ENCODE data around the gene ZNRF4.

The ZNRF4 gene

DNA sequence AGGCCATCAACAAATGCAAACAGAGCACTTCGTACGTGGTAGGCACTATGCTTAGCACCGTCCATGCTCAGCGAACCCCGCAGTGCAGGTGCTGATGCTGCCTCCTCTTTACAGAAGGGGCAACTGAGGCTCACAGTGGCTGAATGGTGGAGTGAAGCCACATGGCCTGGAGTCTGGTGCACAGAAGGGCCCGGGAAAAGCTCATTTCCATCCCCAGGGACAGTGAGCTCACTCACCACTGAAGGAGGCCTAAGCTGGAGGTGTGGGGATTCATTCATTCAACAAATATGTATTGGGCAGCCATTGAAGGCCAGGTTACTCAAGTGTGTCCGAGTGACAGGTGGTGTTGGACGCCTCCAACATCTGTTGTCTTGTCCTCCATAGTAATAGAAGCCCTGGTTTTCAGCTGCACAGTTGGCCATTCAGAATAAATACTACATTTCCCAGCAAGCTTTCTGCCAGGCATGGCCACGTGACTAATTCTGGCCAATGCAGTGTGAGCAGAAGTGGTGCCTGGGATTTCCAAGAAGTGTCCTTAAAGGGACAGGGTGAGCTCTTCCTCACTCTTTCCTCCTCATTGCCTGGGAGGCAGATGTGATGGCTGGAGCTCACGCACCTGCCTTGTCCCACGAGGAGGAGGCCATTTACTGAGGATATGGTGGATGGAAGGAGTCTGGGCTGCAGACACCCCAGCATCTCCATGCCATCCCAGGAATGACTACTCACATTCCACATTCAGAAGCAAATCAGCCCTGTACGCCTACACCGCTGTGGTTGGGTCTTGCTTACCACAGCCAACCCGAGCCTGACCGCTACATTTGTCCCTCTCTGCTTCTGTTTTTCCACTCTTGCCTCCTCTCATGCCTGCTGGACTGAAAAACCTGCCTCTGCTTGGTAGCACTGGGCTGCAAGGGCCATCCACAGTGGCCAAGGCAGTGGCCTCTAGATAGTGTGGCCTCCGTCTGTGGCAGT is 2.3 kb upstream of the ZNRF4 start:
- DNase-seq = peak; percentile 13 to 36
- peaks cover 3% of the 10 kb centered on the region for H3K9me3 ChIP-seq (ENCODE audit: insufficient read depth, low read depth, low read length)
- no peak overlapping the region for H3K18ac ChIP-seq (ENCODE audit: low read length)
- no peak overlapping the region for H3K9ac ChIP-seq (ENCODE audit: low read length)
- H2BK12ac ChIP-seq (ENCODE audit: low read length) = no peak overlapping the region
- H2BK120ac ChIP-seq (ENCODE audit: insufficient read depth, low read length, poor library complexity) = no peak overlapping the region
- no peak overlapping the region for H3K14ac ChIP-seq (ENCODE audit: low read length)
- no peak overlapping the region for H2BK5ac ChIP-seq (ENCODE audit: low read depth, low read length, poor library complexity)
- H2AFZ ChIP-seq (ENCODE audit: insufficient read depth, low read length, poor library complexity) = no peak overlapping the region
- H4K91ac ChIP-seq (ENCODE audit: low read depth, low read length) = no peak overlapping the region
- H2AK5ac ChIP-seq (ENCODE audit: low read length) = no peak overlapping the region
- H3K27me3 ChIP-seq (ENCODE audit: insufficient read depth, low read length) = no peaks in the 10 kb centered on the region
- no peak overlapping the region for H3K4me3 ChIP-seq (ENCODE audit: low read depth, low read length)
- no CpG with 5 or more reads among the region's 16 CpGs for WGBS (ENCODE audit: extremely low coverage, insufficient coverage, insufficient read length)
- no peak overlapping the region for H3K27ac ChIP-seq (ENCODE audit: low read depth, low read length)
- H3K79me1 ChIP-seq (ENCODE audit: low read length) = no peaks in the 10 kb centered on the region
- H4K12ac ChIP-seq (ENCODE audit: low read depth, low read length) = no peak overlapping the region
- H3K4ac ChIP-seq (ENCODE audit: low read depth, low read length) = no peak overlapping the region
- H3K36me3 ChIP-seq (ENCODE audit: control insufficient read depth in 1 of 2, insufficient read depth in 2 of 2, low read length in 2 of 2) = no peaks in the 10 kb centered on the region
- H3K23ac ChIP-seq (ENCODE audit: low read length) = no peak overlapping the region
- H4K8ac ChIP-seq (ENCODE audit: low read depth, low read length) = no peak overlapping the region
- H3K4me2 ChIP-seq (ENCODE audit: low read length) = no peak overlapping the region
- H3K79me2 ChIP-seq (ENCODE audit: control insufficient read depth, insufficient read depth, low read length, poor library complexity) = no peaks in the 10 kb centered on the region
- no peaks in the 10 kb centered on the region for H3K4me1 ChIP-seq (ENCODE audit: control insufficient read depth in 1 of 2, insufficient read depth in 2 of 2, low read length in 2 of 2)

DNA sequence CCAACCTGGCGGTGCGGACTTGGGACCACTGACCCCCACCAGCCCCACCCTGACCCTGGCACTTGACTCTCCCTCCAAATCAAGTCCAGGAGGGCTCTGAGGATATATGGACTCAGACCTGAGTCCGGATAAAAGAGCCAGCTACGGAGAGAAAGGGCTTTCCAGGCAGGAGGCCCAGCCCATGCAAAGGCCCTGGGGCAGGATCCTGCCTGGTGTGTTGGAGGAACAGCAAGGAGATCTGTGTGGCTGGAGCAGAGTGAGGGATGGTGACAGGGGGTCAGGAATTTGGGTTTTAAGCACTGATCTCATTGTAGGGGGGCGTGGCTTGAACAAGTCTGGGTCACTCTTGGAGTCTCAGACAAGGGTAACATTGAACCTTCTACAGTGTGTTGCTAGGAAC is 474 bp upstream of the ZNRF4 start:
- H3K14ac ChIP-seq (ENCODE audit: low read length) = no peak overlapping the region
- H2BK120ac ChIP-seq (ENCODE audit: insufficient read depth, low read length, poor library complexity) = no peak overlapping the region
- no peak overlapping the region for H3K23ac ChIP-seq (ENCODE audit: low read length)
- H3K36me3 ChIP-seq (ENCODE audit: control insufficient read depth in 1 of 2, insufficient read depth in 2 of 2, low read length in 2 of 2) = no peaks in the 10 kb centered on the region
- no peak overlapping the region for H4K12ac ChIP-seq (ENCODE audit: low read depth, low read length)
- no peaks in the 10 kb centered on the region for H3K4me1 ChIP-seq (ENCODE audit: control insufficient read depth in 1 of 2, insufficient read depth in 2 of 2, low read length in 2 of 2)
- H2AFZ ChIP-seq (ENCODE audit: insufficient read depth, low read length, poor library complexity) = no peak overlapping the region
- H3K79me1 ChIP-seq (ENCODE audit: low read length) = no peaks in the 10 kb centered on the region
- H4K91ac ChIP-seq (ENCODE audit: low read depth, low read length) = no peak overlapping the region
- no peak overlapping the region for H2BK12ac ChIP-seq (ENCODE audit: low read length)
- H3K18ac ChIP-seq (ENCODE audit: low read length) = no peak overlapping the region
- no peak overlapping the region for H2BK5ac ChIP-seq (ENCODE audit: low read depth, low read length, poor library complexity)
- H3K4ac ChIP-seq (ENCODE audit: low read depth, low read length) = no peak overlapping the region
- H3K4me2 ChIP-seq (ENCODE audit: low read length) = no peak overlapping the region
- no peak overlapping the region for H4K8ac ChIP-seq (ENCODE audit: low read depth, low read length)
- no CpG with 5 or more reads among the region's 5 CpGs for WGBS (ENCODE audit: extremely low coverage, insufficient coverage, insufficient read length)
- H3K27ac ChIP-seq (ENCODE audit: low read depth, low read length) = no peak overlapping the region
- H3K9ac ChIP-seq (ENCODE audit: low read length) = no peak overlapping the region
- H3K9me3 ChIP-seq (ENCODE audit: insufficient read depth, low read depth, low read length) = peaks cover 3% of the 10 kb centered on the region
- H2AK5ac ChIP-seq (ENCODE audit: low read length) = no peak overlapping the region
- H3K27me3 ChIP-seq (ENCODE audit: insufficient read depth, low read length) = no peaks in the 10 kb centered on the region
- H3K4me3 ChIP-seq (ENCODE audit: low read depth, low read length) = no peak overlapping the region
- no peak for DNase-seq
- no peaks in the 10 kb centered on the region for H3K79me2 ChIP-seq (ENCODE audit: control insufficient read depth, insufficient read depth, low read length, poor library complexity)

DNA sequence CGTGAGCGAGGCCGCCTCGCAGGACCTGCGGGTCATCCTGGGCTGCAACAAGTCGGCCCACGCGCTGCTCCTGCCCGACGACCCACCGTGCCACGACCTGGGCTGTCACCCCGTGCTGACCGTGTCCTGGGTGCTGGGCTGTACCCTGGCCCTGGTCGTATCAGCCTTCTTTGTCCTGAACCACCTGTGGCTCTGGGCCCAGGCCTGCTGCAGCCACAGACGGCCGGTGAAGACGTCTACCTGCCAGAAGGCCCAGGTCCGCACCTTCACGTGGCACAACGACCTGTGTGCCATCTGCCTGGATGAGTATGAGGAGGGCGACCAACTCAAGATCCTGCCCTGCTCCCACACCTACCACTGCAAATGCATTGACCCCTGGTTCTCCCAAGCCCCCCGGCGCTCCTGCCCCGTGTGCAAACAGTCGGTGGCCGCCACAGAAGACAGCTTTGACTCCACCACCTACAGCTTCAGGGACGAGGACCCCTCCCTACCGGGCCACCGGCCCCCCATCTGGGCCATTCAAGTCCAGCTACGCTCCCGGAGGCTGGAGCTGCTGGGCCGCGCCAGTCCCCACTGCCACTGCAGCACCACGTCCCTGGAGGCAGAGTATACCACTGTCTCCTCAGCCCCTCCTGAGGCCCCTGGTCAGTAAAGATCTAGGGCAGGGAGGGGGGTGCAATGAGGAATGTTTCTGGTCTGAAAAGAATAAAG is 1.1 kb downstream of the ZNRF4 start:
- no peaks in the 10 kb centered on the region for H3K79me2 ChIP-seq (ENCODE audit: control insufficient read depth, insufficient read depth, low read length, poor library complexity)
- no peak overlapping the region for H3K4me3 ChIP-seq (ENCODE audit: low read depth, low read length)
- H3K9ac ChIP-seq (ENCODE audit: low read length) = no peak overlapping the region
- no peak overlapping the region for H3K4me2 ChIP-seq (ENCODE audit: low read length)
- peaks cover 6% of the 10 kb centered on the region for H3K9me3 ChIP-seq (ENCODE audit: insufficient read depth, low read depth, low read length)
- no peak overlapping the region for H3K14ac ChIP-seq (ENCODE audit: low read length)
- no peak for DNase-seq
- no peaks in the 10 kb centered on the region for H3K79me1 ChIP-seq (ENCODE audit: low read length)
- H4K8ac ChIP-seq (ENCODE audit: low read depth, low read length) = no peak overlapping the region
- no peak overlapping the region for H3K4ac ChIP-seq (ENCODE audit: low read depth, low read length)
- no peak overlapping the region for H2BK120ac ChIP-seq (ENCODE audit: insufficient read depth, low read length, poor library complexity)
- no peaks in the 10 kb centered on the region for H3K36me3 ChIP-seq (ENCODE audit: control insufficient read depth in 1 of 2, insufficient read depth in 2 of 2, low read length in 2 of 2)
- H4K12ac ChIP-seq (ENCODE audit: low read depth, low read length) = no peak overlapping the region
- H4K91ac ChIP-seq (ENCODE audit: low read depth, low read length) = no peak overlapping the region
- H2AK5ac ChIP-seq (ENCODE audit: low read length) = no peak overlapping the region
- no peak overlapping the region for H2BK5ac ChIP-seq (ENCODE audit: low read depth, low read length, poor library complexity)
- WGBS (ENCODE audit: extremely low coverage, insufficient coverage, insufficient read length) = no CpG with 5 or more reads among the region's 35 CpGs
- H3K27ac ChIP-seq (ENCODE audit: low read depth, low read length) = no peak overlapping the region
- no peak overlapping the region for H3K18ac ChIP-seq (ENCODE audit: low read length)
- H3K4me1 ChIP-seq (ENCODE audit: control insufficient read depth in 1 of 2, insufficient read depth in 2 of 2, low read length in 2 of 2) = no peaks in the 10 kb centered on the region
- no peak overlapping the region for H3K23ac ChIP-seq (ENCODE audit: low read length)
- H2AFZ ChIP-seq (ENCODE audit: insufficient read depth, low read length, poor library complexity) = no peak overlapping the region
- no peak overlapping the region for H2BK12ac ChIP-seq (ENCODE audit: low read length)
- no peaks in the 10 kb centered on the region for H3K27me3 ChIP-seq (ENCODE audit: insufficient read depth, low read length)

DNA sequence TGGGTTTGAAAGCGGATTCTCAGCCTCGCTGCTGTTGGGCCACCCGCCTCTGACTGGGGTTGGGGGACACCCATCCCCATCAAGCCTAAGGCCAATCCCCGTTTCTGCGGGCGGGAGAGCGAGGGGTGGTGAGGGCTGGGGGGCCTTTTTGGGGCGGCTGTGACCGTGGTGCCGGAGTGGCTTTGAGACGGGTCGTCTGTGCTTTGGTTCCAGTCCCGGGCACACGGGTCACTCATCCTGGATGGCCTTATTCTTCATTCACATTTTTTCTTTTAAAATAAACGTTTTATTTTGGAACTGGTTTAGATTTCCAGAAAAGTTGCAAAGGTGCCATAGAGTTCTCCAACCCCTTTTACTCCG is 1.6 kb downstream of the ZNRF4 start:
- H3K9ac ChIP-seq (ENCODE audit: low read length) = no peak overlapping the region
- H3K79me2 ChIP-seq (ENCODE audit: control insufficient read depth, insufficient read depth, low read length, poor library complexity) = no peaks in the 10 kb centered on the region
- no peak overlapping the region for H3K4ac ChIP-seq (ENCODE audit: low read depth, low read length)
- no peak overlapping the region for H3K23ac ChIP-seq (ENCODE audit: low read length)
- no peak for DNase-seq
- H2BK5ac ChIP-seq (ENCODE audit: low read depth, low read length, poor library complexity) = no peak overlapping the region
- H3K27me3 ChIP-seq (ENCODE audit: insufficient read depth, low read length) = no peaks in the 10 kb centered on the region
- no peak overlapping the region for H2BK12ac ChIP-seq (ENCODE audit: low read length)
- no peak overlapping the region for H3K4me2 ChIP-seq (ENCODE audit: low read length)
- no peak overlapping the region for H2AFZ ChIP-seq (ENCODE audit: insufficient read depth, low read length, poor library complexity)
- H3K14ac ChIP-seq (ENCODE audit: low read length) = no peak overlapping the region
- H4K91ac ChIP-seq (ENCODE audit: low read depth, low read length) = no peak overlapping the region
- H3K9me3 ChIP-seq (ENCODE audit: insufficient read depth, low read depth, low read length) = peaks cover 6% of the 10 kb centered on the region
- no peaks in the 10 kb centered on the region for H3K4me1 ChIP-seq (ENCODE audit: control insufficient read depth in 1 of 2, insufficient read depth in 2 of 2, low read length in 2 of 2)
- no peak overlapping the region for H3K27ac ChIP-seq (ENCODE audit: low read depth, low read length)
- H2BK120ac ChIP-seq (ENCODE audit: insufficient read depth, low read length, poor library complexity) = no peak overlapping the region
- no peak overlapping the region for H4K8ac ChIP-seq (ENCODE audit: low read depth, low read length)
- WGBS (ENCODE audit: extremely low coverage, insufficient coverage, insufficient read length) = no CpG with 5 or more reads among the region's 16 CpGs
- H3K18ac ChIP-seq (ENCODE audit: low read length) = no peak overlapping the region
- no peak overlapping the region for H2AK5ac ChIP-seq (ENCODE audit: low read length)
- no peaks in the 10 kb centered on the region for H3K36me3 ChIP-seq (ENCODE audit: control insufficient read depth in 1 of 2, insufficient read depth in 2 of 2, low read length in 2 of 2)
- no peak overlapping the region for H4K12ac ChIP-seq (ENCODE audit: low read depth, low read length)
- no peaks in the 10 kb centered on the region for H3K79me1 ChIP-seq (ENCODE audit: low read length)
- H3K4me3 ChIP-seq (ENCODE audit: low read depth, low read length) = no peak overlapping the region
